ENCODE measurements around the gene ZNF366. TPM values are rescaled to one million over a fixed set of nuclear protein-coding genes. Genes with fewer than 3 reads are reported as not detected.

Gene ZNF366
- total RNA-seq, 2 experiments from 2014 or later: not detected

DNA sequence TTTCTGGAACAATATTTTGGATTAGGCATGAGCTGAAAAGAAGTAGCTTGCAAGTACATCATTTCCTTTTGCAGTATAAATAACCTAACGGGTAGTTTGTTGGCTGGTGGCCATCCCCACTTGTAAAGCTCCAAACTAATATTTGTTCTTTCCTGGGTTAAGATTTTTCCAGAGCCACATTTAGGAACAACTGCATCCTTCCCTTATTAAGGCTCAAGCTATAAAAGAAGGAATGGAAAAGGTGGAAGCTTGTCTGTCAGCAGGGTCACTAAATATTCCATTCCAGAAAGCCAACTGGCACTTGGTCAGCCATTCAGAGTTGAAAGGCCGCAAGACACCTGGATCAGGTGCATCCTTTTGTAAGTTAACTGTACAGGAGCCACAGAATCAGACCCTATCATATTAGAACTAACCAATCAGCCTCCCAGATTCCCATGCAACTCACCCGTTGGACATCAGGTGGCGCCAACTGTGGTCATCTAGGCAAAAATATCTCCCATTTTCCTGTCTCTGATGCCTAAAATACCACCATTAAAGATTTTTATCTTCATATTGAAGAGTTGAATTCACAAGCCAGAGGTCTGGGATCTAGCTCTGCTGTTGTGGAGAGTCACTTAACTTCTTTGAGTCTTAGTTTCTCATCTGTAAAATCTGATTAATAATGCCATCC, 104.1 kb downstream of the ZNF366 start:
- Mint-ChIP-seq H3K4me1 (no peaks in the 10 kb centered on the region), H3K4me3 (no peak overlapping the region), H3K36me3 (no peaks in the 10 kb centered on the region), H3K27ac (no peak overlapping the region), H3K9me3 (ENCODE audit: low read depth) (peaks cover 12% of the 10 kb centered on the region), H3K27me3 (peaks cover 15% of the 10 kb centered on the region)
- CTCF ChIA-PET: no interaction called here
- ATAC-seq: no peak
- no peak for DNase-seq

DNA sequence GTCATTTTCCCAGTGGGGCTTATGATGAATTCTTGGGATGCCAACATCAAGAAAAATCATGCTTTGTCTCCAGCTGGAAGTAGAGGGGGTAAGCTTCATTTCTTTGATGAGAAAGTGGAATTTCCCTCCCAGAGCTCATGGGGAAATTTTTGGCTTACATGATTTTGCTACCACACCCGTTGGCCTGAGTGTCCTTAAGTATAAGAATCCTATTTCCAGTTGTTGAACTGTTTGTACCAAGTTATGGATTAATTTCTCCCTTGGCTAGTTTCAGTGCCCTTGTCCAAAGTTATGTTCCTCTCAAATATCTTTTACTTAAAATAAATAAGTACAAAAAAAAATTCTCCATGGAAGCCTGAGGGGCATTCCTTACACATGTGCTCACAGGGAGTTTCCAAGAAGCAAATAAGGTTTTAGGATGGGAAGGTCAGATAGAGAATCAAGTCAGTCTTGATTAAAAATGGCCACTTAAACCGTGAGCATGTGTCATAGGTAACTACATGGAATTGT, 104.8 kb downstream of the ZNF366 start:
- no peaks in the 10 kb centered on the region for H3K4me1 Mint-ChIP-seq
- no peak overlapping the region for H3K27ac Mint-ChIP-seq
- peaks cover 12% of the 10 kb centered on the region for H3K9me3 Mint-ChIP-seq (ENCODE audit: low read depth)
- no peak for DNase-seq
- no peaks in the 10 kb centered on the region for H3K36me3 Mint-ChIP-seq
- peaks cover 19% of the 10 kb centered on the region for H3K27me3 Mint-ChIP-seq
- CTCF ChIA-PET: interaction anchor here (1.1 kb wide), 1 partner anchor 121 kb away, joined by 3 read pairs; no protein-coding TSS in a partner anchor
- H3K4me3 Mint-ChIP-seq: no peak overlapping the region
- ATAC-seq: no peak

DNA sequence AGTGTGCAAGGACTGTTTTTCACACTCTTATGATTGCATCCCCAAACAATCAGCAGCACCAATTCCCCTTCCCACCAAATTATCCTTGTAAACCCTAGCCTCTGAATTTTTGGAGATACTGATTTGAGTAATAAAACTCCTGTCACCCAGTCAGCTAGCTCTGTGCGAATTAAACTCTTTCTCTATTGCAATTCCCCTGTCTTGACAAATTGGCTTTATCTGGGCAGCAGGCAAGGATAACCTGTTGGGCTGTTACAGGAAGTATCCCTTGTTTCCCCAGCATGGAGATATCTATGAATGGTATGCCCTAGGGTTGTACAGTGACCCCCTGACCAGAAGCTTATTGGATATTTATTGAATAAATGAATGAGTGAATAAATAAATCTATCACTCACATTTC, 106.3 kb downstream of the ZNF366 start:
- H3K27me3 Mint-ChIP-seq: peaks cover 23% of the 10 kb centered on the region
- H3K36me3 Mint-ChIP-seq: no peaks in the 10 kb centered on the region
- no peak overlapping the region for H3K4me3 Mint-ChIP-seq
- no peaks in the 10 kb centered on the region for H3K4me1 Mint-ChIP-seq
- CTCF ChIA-PET: no interaction called here
- DNase-seq: no peak
- peaks cover 12% of the 10 kb centered on the region for H3K9me3 Mint-ChIP-seq (ENCODE audit: low read depth)
- ATAC-seq: no peak
- no peak overlapping the region for H3K27ac Mint-ChIP-seq

DNA sequence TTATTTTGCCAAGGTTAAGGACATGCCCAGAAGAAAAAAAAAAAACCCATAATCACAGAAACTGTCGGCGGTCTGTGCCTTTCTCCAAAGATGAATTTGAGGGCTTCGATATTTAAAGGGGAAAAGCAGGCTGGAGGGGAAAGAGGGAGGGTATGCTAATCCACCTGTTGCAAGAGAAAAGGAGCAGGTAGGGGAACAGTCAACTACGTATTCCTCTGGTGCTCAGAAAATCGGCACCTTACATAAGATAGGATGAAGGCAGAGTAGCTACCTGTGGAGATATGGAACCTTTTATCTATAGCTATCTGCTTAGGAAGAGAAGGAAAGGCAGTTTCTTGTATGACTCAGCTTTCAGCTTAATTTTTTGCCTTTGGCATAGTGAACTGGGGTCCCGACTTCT, 109.4 kb downstream of the ZNF366 start:
- H3K27me3 Mint-ChIP-seq: peaks cover 47% of the 10 kb centered on the region
- CTCF ChIA-PET: no interaction called here
- H3K27ac Mint-ChIP-seq: no peak overlapping the region
- no peak overlapping the region for H3K4me3 Mint-ChIP-seq
- no peak for DNase-seq
- no peaks in the 10 kb centered on the region for H3K36me3 Mint-ChIP-seq
- no peaks in the 10 kb centered on the region for H3K4me1 Mint-ChIP-seq
- peaks cover 12% of the 10 kb centered on the region for H3K9me3 Mint-ChIP-seq (ENCODE audit: low read depth)
- ATAC-seq: no peak

DNA sequence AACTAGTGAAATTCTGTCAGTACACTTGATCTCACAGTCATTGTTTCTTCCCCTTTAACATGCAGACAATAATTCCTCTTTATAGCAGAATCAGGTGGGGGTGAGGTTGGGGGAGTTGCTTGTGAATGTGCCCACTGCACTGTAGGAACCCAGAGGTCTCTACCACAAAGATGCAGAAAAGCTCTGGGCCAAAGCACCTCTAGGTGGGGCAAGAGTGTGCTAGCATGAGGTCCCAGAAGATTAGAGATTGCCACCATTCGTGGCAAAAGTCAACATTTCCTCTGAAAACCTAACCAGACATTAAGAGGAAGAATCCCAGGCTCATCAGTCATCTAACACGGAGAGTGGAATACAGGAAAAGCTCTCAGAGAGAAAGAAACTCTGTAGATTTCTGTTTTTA, 112.5 kb downstream of the ZNF366 start:
- no peaks in the 10 kb centered on the region for H3K4me1 Mint-ChIP-seq
- ATAC-seq (no peak), DNase-seq (no peak)
- no peaks in the 10 kb centered on the region for H3K36me3 Mint-ChIP-seq
- no peak overlapping the region for H3K4me3 Mint-ChIP-seq
- no peak overlapping the region for H3K27ac Mint-ChIP-seq
- peaks cover 52% of the 10 kb centered on the region for H3K27me3 Mint-ChIP-seq
- no peaks in the 10 kb centered on the region for H3K9me3 Mint-ChIP-seq (ENCODE audit: low read depth)
- CTCF ChIA-PET: no interaction called here

DNA sequence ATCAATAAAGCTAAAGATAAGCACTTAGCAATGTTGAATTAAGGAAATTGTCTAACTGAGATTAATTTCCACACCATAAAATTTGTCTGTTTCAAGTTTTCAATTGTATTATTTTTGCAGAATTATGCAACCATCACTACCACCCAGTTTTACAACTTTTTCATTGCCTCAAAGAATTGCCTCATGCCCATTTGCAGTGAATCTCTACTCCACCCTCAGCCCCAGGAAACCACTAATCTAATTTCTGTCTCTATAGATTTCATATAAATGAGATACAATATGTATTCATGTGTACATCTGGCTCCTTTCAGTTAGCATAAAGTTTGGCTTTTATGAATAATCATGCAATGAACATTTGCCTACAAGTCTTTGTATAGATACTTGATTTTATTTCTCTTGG, 114.2 kb downstream of the ZNF366 start:
- Mint-ChIP-seq H3K36me3 (no peaks in the 10 kb centered on the region), H3K4me3 (no peak overlapping the region), H3K9me3 (ENCODE audit: low read depth) (no peaks in the 10 kb centered on the region), H3K4me1 (no peaks in the 10 kb centered on the region), H3K27ac (no peak overlapping the region), H3K27me3 (peaks cover 50% of the 10 kb centered on the region)
- ATAC-seq (no peak), DNase-seq (no peak)
- CTCF ChIA-PET: interaction anchor here (1.4 kb wide), 1 partner anchor 14 kb away, joined by 3 read pairs; no protein-coding TSS in a partner anchor

Other genes starting within 250 kb of the ZNF366 start
- 10 to 100 TPM; 45.5 to 52.6 TPM for gene MRPS27, start 187.2 kb downstream of the ZNF366 start, total RNA-seq
- 10 to 100 TPM; 10.2 to 10.6 TPM for gene PTCD2, start 187.0 kb downstream of the ZNF366 start, total RNA-seq

Data from activated CD8-positive, alpha-beta memory T cell treated with anti-CD3 and anti-CD28 coated beads, Interleukin-2, amount 10 ng/mL, durations not matched to agents 7 days and 5 days (primary cell).